Gastroesophageal sphincter (tissue), 3 donors: ENCODE results near the gene WNT1.

Experiments
- CTCF ChIP-seq, 4 experiments: fragments of 200-600 bp in 2 of 4; fragments of 450-650 bp in 2 of 4; sonication (generic) in 1 of 4; IDR thresholded peaks; one replicate each; pipeline ENCODE4 v1.5.1; 2017 to 2019; ENCODE audit warnings: antibody characterized with exemption in 4 of 4, mild to moderate bottlenecking in 2 of 4, moderate library complexity in 2 of 4
- POLR2A ChIP-seq, 2 donors: fragments of 450-650 bp; IDR thresholded peaks; one replicate each; pipeline ENCODE4 v1.6.1; 2017; ENCODE audit warnings: antibody characterized with exemption in 2 of 2, mild to moderate bottlenecking in 2 of 2, moderate library complexity in 1 of 2
- POLR2AphosphoS5 ChIP-seq: sonication (generic); formaldehyde crosslinking; IDR thresholded peaks from one replicate; pipeline ENCODE4 v1.6.1; 2017; ENCODE audit warnings: antibody characterized with exemption

DNA sequence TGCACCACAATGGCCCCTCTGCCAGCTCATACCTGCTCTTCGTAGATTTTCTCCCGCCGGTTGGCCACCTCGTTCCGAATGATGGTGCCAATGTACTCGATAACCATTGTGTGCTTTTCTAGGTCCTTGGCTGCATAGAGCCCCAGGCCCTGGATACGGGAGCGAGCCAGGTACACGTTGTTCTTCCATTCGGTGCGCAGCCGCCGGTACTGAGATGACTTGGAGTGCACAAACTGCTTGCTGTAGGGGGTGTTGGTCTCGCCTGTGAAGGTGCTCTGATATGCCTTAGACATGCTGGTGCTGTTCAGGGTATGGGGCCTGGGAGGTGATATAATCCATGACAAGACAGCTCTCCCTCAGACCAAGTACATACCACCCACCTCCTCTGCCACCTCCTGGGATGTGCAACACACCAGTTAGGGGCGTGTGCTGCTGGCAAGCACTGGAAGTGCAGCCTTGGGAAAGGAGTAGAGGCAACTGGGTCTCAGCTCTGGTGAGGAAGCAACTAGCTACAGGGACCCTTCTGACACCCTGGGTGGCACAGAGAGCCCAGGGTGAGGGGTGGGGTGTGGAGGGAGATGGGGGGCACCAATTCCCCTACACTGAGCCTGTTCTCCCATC is 44.5 kb downstream of the WNT1 start:
- TF ChIP-seq POLR2AphosphoS5 (no peak), CTCF (IDR thresholded peaks at IDR 0.05) (no peak), POLR2A (IDR thresholded peaks at IDR 0.05) (no peak)
